Measurements from ENCODE around the gene RPS19BP1.

- TF ChIP-seq CTCF (IDR thresholded peaks at IDR 0.05) (no peak), EP300 (IDR thresholded peaks at IDR 0.05; ENCODE audit: borderline replicate concordance in 1 of 2, low read depth in 1 of 2, low read length in 1 of 2) (no peak), USF2 (IDR thresholded peaks at IDR 0.05; ENCODE audit: borderline replicate concordance, low read depth, low read length) (no peak), EZH2phosphoT487 (IDR thresholded peaks at IDR 0.05; ENCODE audit: borderline replicate concordance, low read depth) (no peak)
These were observed 37.7 kb upstream of the RPS19BP1 start for GRCh38 chr22:39570226-39570625.

Data from SK-N-SH (cell line).